Subcutaneous abdominal adipose tissue (tissue), 5 donors: ENCODE measurements around the gene ZDHHC22.

ENCODE experiments used
- H3K27ac ChIP-seq: one replicate; pipeline ENCODE4 v1.7.0; 2013; ENCODE audit warnings: low read depth, mild to moderate bottlenecking, inconsistent platforms, low read length, moderate library complexity
- H3K27me3 ChIP-seq, 5 donors: one replicate each; pipeline ENCODE4 v1.7.0; 2013; ENCODE audit warnings: low read length in 5 of 5, inconsistent platforms in 1 of 5; ENCODE audit not compliant: control insufficient read depth in 5 of 5, insufficient read depth in 4 of 5
- H3K36me3 ChIP-seq, 5 donors: one replicate each; pipeline ENCODE4 v1.7.0; 2013; ENCODE audit warnings: low read length in 5 of 5; ENCODE audit not compliant: control insufficient read depth in 5 of 5, insufficient read depth in 5 of 5
- H3K4me1 ChIP-seq, 5 donors: one replicate each; pipeline ENCODE4 v1.7.0; 2013; ENCODE audit warnings: low read length in 5 of 5, mild to moderate bottlenecking in 3 of 5, moderate library complexity in 1 of 5; ENCODE audit not compliant: control insufficient read depth in 5 of 5, insufficient read depth in 5 of 5
- H3K4me3 ChIP-seq, 5 donors: one replicate each; pipeline ENCODE4 v1.7.0; 2013; ENCODE audit warnings: low read length in 5 of 5, low read depth in 1 of 5
- H3K9ac ChIP-seq, 5 donors: one replicate each; pipeline ENCODE4 v1.7.0; 2013; ENCODE audit warnings: low read length in 5 of 5, mild to moderate bottlenecking in 4 of 5, moderate library complexity in 3 of 5
- H3K9me3 ChIP-seq, 5 donors: one replicate each; pipeline ENCODE4 v1.7.0; 2013; ENCODE audit warnings: low read length in 5 of 5; ENCODE audit not compliant: control insufficient read depth in 5 of 5
- donor health status: healthy.
- donor health status: healthy.
- donor health status: healthy.
- donor health status: healthy.
- donor health status: healthy.

ZDHHC22 gene

GRCh38 chr14:77131206-77131605 is 10.4 kb downstream of the ZDHHC22 start:
- no peak overlapping the region for H3K9ac ChIP-seq
- no peak overlapping the region for H3K4me3 ChIP-seq
- H3K4me1 ChIP-seq = no peaks in the 10 kb centered on the region
- H3K27me3 ChIP-seq = peaks cover 0 to 37% (median 19%) of the 10 kb centered on the region in 5 donors
- H3K9me3 ChIP-seq = no peaks in the 10 kb centered on the region
- no peaks in the 10 kb centered on the region for H3K36me3 ChIP-seq
- no peak overlapping the region for H3K27ac ChIP-seq

GRCh38 chr14:77130386-77130785 is 11.2 kb downstream of the ZDHHC22 start:
- Histone ChIP-seq H3K4me1 (peaks cover 0 to 3% (median 1%) of the 10 kb centered on the region in 5 donors), H3K9me3 (no peaks in the 10 kb centered on the region), H3K36me3 (no peaks in the 10 kb centered on the region), H3K4me3 (no peak overlapping the region), H3K9ac (no peak overlapping the region), H3K27me3 (peaks cover 2 to 40% (median 22%) of the 10 kb centered on the region in 5 donors), H3K27ac (no peak overlapping the region)

- Histone ChIP-seq H3K4me1 (peaks cover 3 to 22% (median 19%) of the 10 kb centered on the region in 5 donors), H3K9me3 (no peaks in the 10 kb centered on the region), H3K27me3 (peaks cover 0 to 24% (median 15%) of the 10 kb centered on the region in 5 donors), H3K9ac (no peak overlapping the region), H3K4me3 (no peak overlapping the region), H3K36me3 (no peaks in the 10 kb centered on the region), H3K27ac (no peak overlapping the region)
These were observed 13.1 kb downstream of the ZDHHC22 start for GRCh38 chr14:77128414-77128891.

GRCh38 chr14:77126461-77126990 is 15.1 kb downstream of the ZDHHC22 start:
- no peak overlapping the region for H3K27ac ChIP-seq
- no peak overlapping the region for H3K4me3 ChIP-seq
- peaks cover 5 to 35% (median 29%) of the 10 kb centered on the region in 5 donors for H3K4me1 ChIP-seq
- H3K9me3 ChIP-seq = no peaks in the 10 kb centered on the region
- H3K9ac ChIP-seq = no peak overlapping the region
- H3K27me3 ChIP-seq = peaks cover 0 to 11% (median 9%) of the 10 kb centered on the region in 5 donors
- H3K36me3 ChIP-seq = peaks cover 0 to 2% (median under 1%) of the 10 kb centered on the region in 5 donors

- peaks cover 0 to 8% (median 7%) of the 10 kb centered on the region in 5 donors for H3K36me3 ChIP-seq
- H3K9me3 ChIP-seq = no peaks in the 10 kb centered on the region
- H3K27me3 ChIP-seq = peaks cover 0 to 11% (median 8%) of the 10 kb centered on the region in 5 donors
- no peak overlapping the region for H3K27ac ChIP-seq
- no peak overlapping the region for H3K9ac ChIP-seq
- H3K4me3 ChIP-seq = no peak overlapping the region
- peaks cover 5 to 39% (median 29%) of the 10 kb centered on the region in 5 donors for H3K4me1 ChIP-seq
These were observed 15.7 kb downstream of the ZDHHC22 start for GRCh38 chr14:77125823-77126325.

GRCh38 chr14:77125281-77125801 is 16.2 kb downstream of the ZDHHC22 start:
- Histone ChIP-seq H3K9ac (peak overlapping the region in 3 of 5 donors; percentile 33 to 54 (median 36)), H3K4me3 (peak overlapping the region in 4 of 5 donors; percentile 8 to 82 (median 74)), H3K27me3 (peaks cover 0 to 9% (median 8%) of the 10 kb centered on the region in 5 donors)

GRCh38 chr14:77124345-77125280 is 17.0 kb downstream of the ZDHHC22 start:
- H3K4me1 ChIP-seq = peaks cover 5 to 42% (median 33%) of the 10 kb centered on the region in 5 donors

More at GRCh38 chr14:77125281-77125801, 16.2 kb downstream of the ZDHHC22 start:
- Histone ChIP-seq H3K27ac (no peak overlapping the region), H3K9me3 (no peaks in the 10 kb centered on the region), H3K4me1 (peaks cover 5 to 42% (median 33%) of the 10 kb centered on the region in 5 donors), H3K36me3 (peaks cover 0 to 9% (median 8%) of the 10 kb centered on the region in 5 donors)

GRCh38 chr14:77123381-77124325 is 17.9 kb downstream of the ZDHHC22 start:
- H3K4me3 ChIP-seq = peak overlapping the region in 2 of 5 donors; percentile 66 to 79
- H3K9ac ChIP-seq = no peak overlapping the region
- peaks cover 5 to 42% (median 33%) of the 10 kb centered on the region in 5 donors for H3K4me1 ChIP-seq
- H3K9me3 ChIP-seq = no peaks in the 10 kb centered on the region
- H3K27me3 ChIP-seq = peaks cover 0 to 9% (median 7%) of the 10 kb centered on the region in 5 donors
- peaks cover 0 to 16% (median 12%) of the 10 kb centered on the region in 5 donors for H3K36me3 ChIP-seq
- H3K27ac ChIP-seq = no peak overlapping the region

More at GRCh38 chr14:77124345-77125280, 17.0 kb downstream of the ZDHHC22 start:
- Histone ChIP-seq H3K4me3 (peak overlapping the region; percentile 66 to 82 (median 74)), H3K36me3 (peaks cover 0 to 14% (median 11%) of the 10 kb centered on the region in 5 donors), H3K9ac (peak overlapping the region in 4 of 5 donors; percentile 26 to 65 (median 45)), H3K9me3 (no peaks in the 10 kb centered on the region), H3K27ac (no peak overlapping the region), H3K27me3 (peaks cover 0 to 9% (median 7%) of the 10 kb centered on the region in 5 donors)
